Activated T-cell treated with anti-CD3 and anti-CD28 coated beads, Interleukin-2, amount 50 U/mL, for 4 hours (primary cell): Measurements from ENCODE around the gene MPZ. TPM values are rescaled to one million over a fixed set of nuclear protein-coding genes. Genes with fewer than 3 reads are reported as not detected.
"Not testable (repeated sequence)": the region's sequence is repeated elsewhere in the genome, so short reads cannot be mapped to it uniquely, and the experiment has no call there.

Experiments used
- ATAC-seq, 2 donors: fragments of 200-7000 bp; cut with Tn5 transposase; one replicate each; pipeline ENCODE4 v1.10.0; 2021
- DNase-seq: peaks from one replicate; pipeline ENCODE4 v3.0.0-alpha.2; 2020
- H3K27me3 Mint-ChIP-seq: one replicate; pipeline ENCODE4 v1.8.0; 2021; ENCODE audit warnings: low read depth, mixed read lengths
- H3K36me3 Mint-ChIP-seq: one replicate; pipeline ENCODE4 v1.8.0; 2022; ENCODE audit warnings: mixed read lengths; ENCODE audit not compliant: insufficient read depth
- H3K4me1 Mint-ChIP-seq: one replicate; pipeline ENCODE4 v1.8.0; 2021; ENCODE audit warnings: low read depth, mixed read lengths
- H3K4me3 Mint-ChIP-seq: one replicate; pipeline ENCODE4 v1.8.0; 2021; ENCODE audit warnings: mild to moderate bottlenecking, moderate library complexity, mixed read lengths
- H3K9me3 Mint-ChIP-seq: one replicate; pipeline ENCODE4 v1.8.0; 2021; ENCODE audit warnings: mixed read lengths
- total RNA-seq, 3 donors: library from RNA; stranded (reverse); gene quantifications; one replicate each; pipeline ENCODE4 v1.2.1, GENCODE V29; 2021

MPZ gene
- total RNA-seq, 3 donors from 2014 or later, result 0.83 to 2.0 (median 1.1) TPM

DNA sequence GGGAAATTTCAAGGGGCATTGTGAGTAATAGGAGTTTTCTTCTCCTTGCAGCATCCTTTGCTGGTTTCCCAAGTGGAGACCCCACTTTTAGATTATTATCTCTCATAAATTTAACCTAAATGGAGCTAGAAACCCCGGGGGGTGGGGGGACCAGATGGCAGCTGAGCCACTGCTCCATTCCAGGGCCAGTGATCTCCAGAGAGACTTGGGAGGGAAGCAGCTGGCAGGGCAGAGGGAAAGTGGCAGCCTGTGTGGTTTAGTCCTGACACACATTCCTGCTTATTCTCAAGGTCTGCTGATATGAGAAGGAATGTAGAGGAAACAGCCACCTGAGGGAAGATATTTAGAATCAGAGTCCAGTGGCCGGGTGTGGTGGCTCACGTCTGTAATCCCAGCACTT, 34.9 kb downstream of the MPZ start:
- Mint-ChIP-seq H3K27me3 (peaks cover 13% of the 10 kb centered on the region), H3K36me3 (no peaks in the 10 kb centered on the region), H3K4me3 (no peak overlapping the region), H3K9me3 (no peaks in the 10 kb centered on the region), H3K4me1 (no peaks in the 10 kb centered on the region)
- no peak for DNase-seq
- ATAC-seq, result no peak

DNA sequence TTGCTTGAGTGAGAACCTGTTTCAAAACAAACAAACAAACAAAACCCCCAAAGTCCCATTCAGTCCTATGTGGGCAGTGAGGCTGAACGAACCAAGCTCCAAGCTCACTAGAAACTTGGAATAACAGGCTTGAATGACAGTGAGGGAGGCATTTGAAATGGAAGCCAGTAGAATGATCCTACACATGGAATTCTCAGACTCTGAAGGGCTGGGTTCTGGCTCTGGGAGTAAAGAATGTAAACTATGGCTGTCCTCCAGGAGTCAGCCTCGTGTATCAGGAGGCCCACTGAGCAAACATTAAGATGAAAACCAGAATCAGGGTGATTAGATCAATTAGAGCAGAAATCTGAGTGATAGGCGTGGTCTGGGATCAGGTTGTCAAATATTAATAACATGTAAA, 36.4 kb downstream of the MPZ start:
- no peak overlapping the region for H3K4me3 Mint-ChIP-seq
- ATAC-seq (no peak), DNase-seq (no peak)
- no peaks in the 10 kb centered on the region for H3K9me3 Mint-ChIP-seq
- H3K4me1 Mint-ChIP-seq, result no peaks in the 10 kb centered on the region
- H3K36me3 Mint-ChIP-seq, result no peaks in the 10 kb centered on the region
- H3K27me3 Mint-ChIP-seq, result peaks cover 13% of the 10 kb centered on the region

DNA sequence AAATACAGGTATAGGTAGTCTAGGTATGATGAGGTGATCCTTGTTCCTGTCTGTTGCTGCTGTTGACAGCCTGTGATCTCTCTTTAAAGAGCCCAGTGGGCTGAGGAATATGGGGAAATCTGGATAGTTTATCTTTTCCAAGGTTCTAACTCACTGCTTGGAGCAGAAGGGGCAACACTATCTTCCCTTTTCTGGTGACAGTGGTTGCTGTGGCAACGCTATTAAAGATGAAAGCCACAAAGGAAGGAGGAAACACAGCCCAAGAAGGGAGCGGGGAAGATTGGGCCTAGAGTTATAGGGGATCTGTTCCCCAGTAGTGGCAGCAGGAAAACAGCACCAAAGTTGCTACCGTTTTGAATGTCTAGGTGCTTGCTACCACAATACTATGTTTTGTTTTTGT, 42.4 kb downstream of the MPZ start:
- ATAC-seq, result no peak
- peaks cover 2% of the 10 kb centered on the region for H3K4me1 Mint-ChIP-seq
- no peaks in the 10 kb centered on the region for H3K9me3 Mint-ChIP-seq
- no peak for DNase-seq
- H3K4me3 Mint-ChIP-seq, result no peak overlapping the region
- peaks cover 23% of the 10 kb centered on the region for H3K27me3 Mint-ChIP-seq
- H3K36me3 Mint-ChIP-seq, result no peaks in the 10 kb centered on the region

DNA sequence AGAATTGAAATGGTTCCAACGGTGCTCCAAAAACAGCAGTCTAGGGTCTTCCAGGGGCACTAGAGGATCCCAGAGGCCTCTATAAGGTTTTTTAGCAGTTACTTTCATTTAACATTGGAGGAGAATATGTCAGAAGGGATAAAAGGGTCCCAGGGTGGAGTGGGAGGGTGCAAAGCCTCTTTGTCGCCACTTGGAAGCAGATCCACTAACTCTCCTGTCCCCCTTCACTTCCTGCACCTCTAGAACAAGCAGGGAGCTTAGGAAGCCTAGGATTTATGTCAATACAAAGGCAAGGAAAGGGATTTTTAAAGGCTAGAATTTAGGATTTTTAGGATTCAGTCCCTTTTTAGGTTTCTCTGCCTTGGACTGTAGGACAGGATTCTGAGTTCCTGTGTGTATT, 42.9 kb downstream of the MPZ start:
- Mint-ChIP-seq H3K4me1 (peaks cover 2% of the 10 kb centered on the region), H3K27me3 (peaks cover 22% of the 10 kb centered on the region), H3K36me3 (no peaks in the 10 kb centered on the region), H3K4me3 (no peak overlapping the region), H3K9me3 (no peaks in the 10 kb centered on the region)
- ATAC-seq (no peak), DNase-seq (no peak)

DNA sequence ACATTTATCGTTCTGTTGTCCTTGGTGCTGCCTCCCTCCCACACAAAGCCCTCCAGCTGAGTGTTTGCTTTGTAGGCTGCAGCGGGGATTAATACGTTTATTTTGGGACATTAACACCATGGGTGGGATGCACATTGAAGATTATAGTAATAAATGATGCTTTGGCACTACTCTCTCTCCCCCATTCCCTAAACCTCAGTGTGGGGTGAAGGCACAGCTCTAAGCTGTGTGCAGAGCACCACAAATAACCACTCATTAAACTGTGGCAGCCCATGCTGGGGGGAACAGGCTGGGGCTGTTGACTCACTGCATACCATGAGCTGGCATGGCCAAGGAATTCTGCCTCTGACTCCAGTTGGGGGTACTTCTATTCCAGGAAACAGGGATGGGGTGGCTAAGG, 43.6 kb downstream of the MPZ start:
- no peak overlapping the region for H3K4me3 Mint-ChIP-seq
- DNase-seq (no peak), ATAC-seq (no peak)
- peaks cover 26% of the 10 kb centered on the region for H3K27me3 Mint-ChIP-seq
- H3K36me3 Mint-ChIP-seq, result no peaks in the 10 kb centered on the region
- peaks cover 2% of the 10 kb centered on the region for H3K4me1 Mint-ChIP-seq
- H3K9me3 Mint-ChIP-seq, result no peaks in the 10 kb centered on the region

DNA sequence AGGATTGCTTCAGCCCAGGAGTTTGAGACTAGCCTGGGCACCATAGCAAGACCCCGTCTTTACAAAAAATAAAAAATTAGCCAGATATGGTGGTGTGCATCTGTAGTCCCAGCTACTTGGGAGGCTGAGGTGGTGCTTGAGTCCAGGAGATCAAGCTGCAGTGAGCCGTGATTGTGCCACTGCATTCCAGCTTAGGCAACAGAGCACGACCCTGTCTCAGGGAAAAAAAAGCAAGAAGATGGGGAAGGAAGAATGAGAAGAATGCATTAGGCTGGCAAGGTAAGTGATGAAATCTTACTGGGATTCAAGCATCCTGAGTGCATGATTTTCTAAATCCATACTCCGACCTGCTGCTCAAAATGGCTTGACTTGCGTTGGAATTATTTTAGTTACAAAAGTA, 44.5 kb downstream of the MPZ start:
- no peaks in the 10 kb centered on the region for H3K36me3 Mint-ChIP-seq
- no peak for DNase-seq
- H3K4me1 Mint-ChIP-seq, result peaks cover 2% of the 10 kb centered on the region
- no peaks in the 10 kb centered on the region for H3K9me3 Mint-ChIP-seq
- ATAC-seq, result no peak
- H3K4me3 Mint-ChIP-seq, result no peak overlapping the region
- H3K27me3 Mint-ChIP-seq, result peaks cover 32% of the 10 kb centered on the region

DNA sequence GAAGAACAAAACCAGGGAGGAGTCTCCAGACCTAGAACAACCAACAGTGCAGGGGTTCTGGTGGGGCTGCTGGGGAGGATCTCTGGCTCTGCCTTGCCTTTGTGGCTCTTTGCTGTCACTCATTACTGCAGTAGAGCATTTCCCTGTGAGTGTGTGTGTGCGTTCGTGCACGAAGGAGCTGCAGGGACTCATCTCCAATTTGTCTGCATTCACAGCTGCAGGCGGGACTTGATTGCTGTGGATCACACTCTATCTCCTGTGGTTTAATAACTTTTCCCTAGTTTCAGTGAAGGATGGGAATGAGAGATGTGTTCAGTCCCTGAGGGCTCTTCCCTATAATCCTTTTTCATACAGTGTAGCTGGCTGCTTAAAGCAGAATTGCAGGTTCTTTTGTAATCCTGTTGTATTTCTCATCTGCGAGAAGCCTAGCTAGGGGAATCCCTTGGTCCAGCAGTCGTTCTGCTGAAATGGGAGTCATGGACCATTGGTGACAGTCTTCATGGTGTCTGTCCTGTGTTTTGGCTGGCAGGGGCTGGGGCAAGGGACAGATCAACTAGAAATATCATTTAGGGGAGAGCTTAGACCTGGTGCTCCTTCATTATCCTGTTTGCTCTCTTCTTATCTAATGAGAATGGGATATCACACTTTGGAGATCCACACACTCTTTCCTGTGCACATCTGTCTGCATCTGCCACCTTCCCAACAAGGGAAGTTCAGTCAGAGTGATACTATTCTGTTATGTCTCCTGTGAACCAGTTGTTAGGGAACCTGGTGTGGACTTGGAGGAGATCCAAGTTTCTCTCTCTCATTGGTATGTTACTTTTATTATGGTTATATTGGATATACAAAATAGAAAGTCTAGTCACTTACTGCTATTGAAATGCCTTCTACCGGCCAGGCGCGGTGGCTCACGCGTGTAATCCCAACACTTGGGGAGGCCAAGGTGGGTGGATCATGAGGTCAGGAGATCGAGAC, 48.2 kb downstream of the MPZ start:
- H3K27me3 Mint-ChIP-seq, result peaks cover 59% of the 10 kb centered on the region
- DNase-seq (no peak), ATAC-seq (no peak)
- peaks cover 18% of the 10 kb centered on the region for H3K9me3 Mint-ChIP-seq
- H3K4me1 Mint-ChIP-seq, result peaks cover 12% of the 10 kb centered on the region
- no peak overlapping the region for H3K4me3 Mint-ChIP-seq
- H3K36me3 Mint-ChIP-seq, result peaks cover 3% of the 10 kb centered on the region

DNA sequence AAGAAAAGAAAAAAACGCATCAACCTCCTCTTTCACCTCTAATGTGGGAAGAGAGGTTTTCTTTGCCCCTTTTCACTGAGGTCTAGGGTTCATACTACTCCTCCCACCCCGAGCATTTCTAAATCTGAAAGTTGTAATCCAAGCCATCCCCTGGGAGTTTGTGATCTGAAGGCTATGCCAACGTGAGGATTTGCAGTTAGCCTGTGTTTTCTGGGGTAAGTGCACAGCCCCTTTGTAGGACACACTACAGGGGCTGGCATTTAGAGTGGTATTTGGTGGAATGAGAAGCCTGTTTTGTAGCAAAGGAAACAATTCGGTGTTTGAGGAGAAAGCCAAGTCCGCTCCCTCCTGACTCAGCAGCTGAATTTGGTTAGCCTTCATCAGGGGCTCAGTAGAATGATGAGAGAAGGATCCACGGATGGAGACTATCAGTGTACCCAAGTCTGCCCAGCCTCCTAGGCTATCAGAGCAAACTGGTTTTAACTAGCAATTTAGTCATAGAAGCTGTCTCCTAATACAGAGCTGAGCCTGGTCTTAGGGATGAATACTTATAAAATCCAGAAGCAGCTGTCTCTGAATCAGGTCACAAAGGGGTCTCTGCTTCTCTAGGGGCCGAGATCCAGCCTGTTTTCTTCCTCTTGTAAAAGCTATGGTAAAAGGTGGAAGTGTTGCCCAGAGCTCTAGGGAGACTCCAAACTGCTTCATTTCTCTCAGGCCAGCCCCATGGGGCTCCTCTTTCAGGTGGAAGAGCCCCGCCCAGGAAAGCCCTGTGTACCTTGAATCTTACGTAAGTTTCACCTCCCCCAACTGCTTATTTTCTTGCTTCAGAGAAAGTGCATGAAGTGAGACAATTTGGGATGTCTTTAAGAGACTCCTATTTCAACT, 49.1 kb downstream of the MPZ start:
- ATAC-seq, result no peak

DNA sequence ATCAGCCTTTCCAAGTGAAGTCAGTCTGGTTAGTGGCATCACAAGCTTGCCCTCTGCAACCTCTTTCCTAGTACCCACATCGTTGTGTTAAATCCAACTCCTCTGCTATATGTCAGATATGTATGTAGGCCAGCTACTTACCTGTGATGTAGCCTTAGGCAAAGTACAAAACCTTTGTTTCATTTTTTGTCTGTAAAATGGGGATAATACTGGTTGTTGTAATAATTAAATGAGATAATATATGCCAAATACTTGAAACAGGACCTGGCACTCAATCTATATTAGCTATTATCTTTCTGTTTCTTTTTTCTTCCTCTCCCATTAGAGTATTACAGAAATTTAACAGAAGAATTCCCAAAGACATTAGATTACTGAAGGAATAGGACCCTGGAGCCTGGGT, 50.0 kb downstream of the MPZ start:
- H3K27me3 Mint-ChIP-seq, result peaks cover 53% of the 10 kb centered on the region
- peaks cover 12% of the 10 kb centered on the region for H3K4me1 Mint-ChIP-seq
- no peak for DNase-seq
- H3K9me3 Mint-ChIP-seq, result peaks cover 24% of the 10 kb centered on the region
- peaks cover 3% of the 10 kb centered on the region for H3K36me3 Mint-ChIP-seq
- H3K4me3 Mint-ChIP-seq, result no peak overlapping the region
- no peak for ATAC-seq

More for the DNA sequence above, 49.1 kb downstream of the MPZ start:
- Mint-ChIP-seq H3K27me3 (peaks cover 59% of the 10 kb centered on the region), H3K9me3 (peaks cover 21% of the 10 kb centered on the region), H3K36me3 (peaks cover 3% of the 10 kb centered on the region), H3K4me1 (peaks cover 12% of the 10 kb centered on the region), H3K4me3 (no peak overlapping the region)
- no peak for DNase-seq

DNA sequence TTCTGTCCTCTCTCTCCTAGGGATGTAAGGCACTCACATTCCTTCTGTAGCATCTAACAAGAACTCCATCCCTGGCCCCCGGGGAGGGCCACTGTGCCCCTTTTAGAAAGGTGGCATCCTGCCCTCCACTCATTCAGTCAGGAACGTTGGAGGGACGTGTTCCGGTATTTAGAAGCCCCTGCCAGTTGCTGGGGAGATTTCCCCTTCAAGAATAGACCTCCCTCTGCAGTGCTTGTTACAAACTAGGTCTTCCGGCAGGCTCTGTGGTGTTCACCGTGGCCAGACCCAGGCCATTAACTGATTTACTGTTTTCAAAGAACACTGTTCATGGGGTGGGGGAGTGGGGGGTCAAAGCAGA, 50.4 kb downstream of the MPZ start:
- DNase-seq (no peak), ATAC-seq (no peak)
- peaks cover 3% of the 10 kb centered on the region for H3K36me3 Mint-ChIP-seq
- peaks cover 51% of the 10 kb centered on the region for H3K27me3 Mint-ChIP-seq
- H3K9me3 Mint-ChIP-seq, result peaks cover 24% of the 10 kb centered on the region
- peak overlapping the region; percentile 22 for H3K4me3 Mint-ChIP-seq
- H3K4me1 Mint-ChIP-seq, result peaks cover 12% of the 10 kb centered on the region

DNA sequence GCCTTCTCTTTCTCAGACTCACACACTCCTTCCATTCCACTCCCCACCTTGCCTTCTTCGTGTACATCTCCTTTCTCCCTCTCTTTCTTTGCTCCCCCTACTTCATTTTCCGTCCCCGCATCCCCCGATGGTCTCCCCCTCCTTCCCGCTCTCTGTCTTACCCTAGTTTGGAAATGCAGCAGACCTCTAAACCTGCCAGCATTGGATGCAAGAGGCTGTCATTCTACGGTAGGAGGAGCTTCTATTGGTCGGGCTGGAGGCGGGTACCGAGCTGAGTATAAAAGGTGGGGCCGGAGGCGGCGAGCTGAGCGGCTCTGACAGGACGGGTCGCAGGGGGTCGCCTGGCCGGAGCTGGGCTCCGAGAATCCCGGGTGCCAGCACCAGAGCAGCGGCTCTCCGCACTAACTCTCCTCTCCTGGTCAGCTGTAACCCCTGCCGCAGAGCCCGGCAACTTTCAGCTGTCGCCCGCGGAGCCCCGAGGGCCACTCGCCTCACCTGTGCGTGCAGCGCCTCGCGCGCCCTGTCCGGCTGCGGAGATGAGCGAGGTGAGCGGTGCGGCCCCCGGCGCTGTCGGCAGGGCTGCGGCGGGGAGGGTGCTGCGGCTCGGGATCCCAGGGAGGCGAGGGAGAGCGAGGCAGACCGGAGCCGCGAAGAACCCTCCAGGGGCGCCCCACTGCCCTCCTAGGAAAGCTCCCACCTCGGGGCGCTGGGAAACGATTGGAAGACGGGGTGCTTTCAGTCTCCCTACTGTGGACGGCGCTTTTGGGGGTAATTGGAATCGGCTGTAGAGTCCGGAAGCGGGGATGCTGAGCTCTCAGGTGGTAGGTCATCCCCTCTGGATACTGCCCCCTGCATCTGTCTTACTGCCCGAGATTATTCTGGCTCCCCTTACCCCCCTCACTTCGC, 51.1 kb downstream of the MPZ start, which contains the start of gene PCP4L1:
Gene PCP4L1, plus strand, starts transcription at position 307 of the 906 bp plus-strand sequence. Its CDS starts 230 bp downstream, at position 537.
- H3K4me3 Mint-ChIP-seq, result peak within 1 kb of the TSS; percentile 46
- H3K27me3 Mint-ChIP-seq, result peaks cover 51% of the 10 kb centered on the region
- peak; percentile 97 to 98 for ATAC-seq
- H3K36me3 Mint-ChIP-seq, result peaks cover 3% of the 10 kb centered on the region
- peak; percentile 9 for DNase-seq
- peaks cover 12% of the 10 kb centered on the region for H3K4me1 Mint-ChIP-seq
- H3K9me3 Mint-ChIP-seq, result peaks cover 24% of the 10 kb centered on the region

DNA sequence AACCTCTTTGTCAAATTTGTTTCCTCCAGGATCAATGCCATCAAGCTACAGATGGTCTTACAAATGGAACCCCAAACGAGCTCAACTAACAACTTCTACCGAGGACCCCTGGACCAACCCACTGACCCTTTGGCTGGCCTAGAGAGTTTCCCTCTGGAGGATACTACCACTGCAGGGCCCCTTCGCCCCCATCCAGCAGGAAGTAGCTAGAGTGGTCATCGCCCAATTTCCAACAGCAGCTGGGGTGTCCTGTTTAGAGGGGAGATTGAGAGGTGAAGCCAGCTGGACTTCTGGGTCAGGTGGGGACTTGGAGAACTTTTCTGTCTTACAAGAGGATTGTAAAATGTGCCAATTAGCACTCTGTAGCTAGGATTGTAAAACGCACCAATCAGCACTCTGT, 52.7 kb downstream of the MPZ start:
- H3K9me3 Mint-ChIP-seq, result peaks cover 24% of the 10 kb centered on the region
- H3K27me3 Mint-ChIP-seq, result peaks cover 45% of the 10 kb centered on the region
- peaks cover 12% of the 10 kb centered on the region for H3K4me1 Mint-ChIP-seq
- ATAC-seq, H3K36me3 Mint-ChIP-seq, DNase-seq, H3K4me3 Mint-ChIP-seq: not testable (repeated sequence)

DNA sequence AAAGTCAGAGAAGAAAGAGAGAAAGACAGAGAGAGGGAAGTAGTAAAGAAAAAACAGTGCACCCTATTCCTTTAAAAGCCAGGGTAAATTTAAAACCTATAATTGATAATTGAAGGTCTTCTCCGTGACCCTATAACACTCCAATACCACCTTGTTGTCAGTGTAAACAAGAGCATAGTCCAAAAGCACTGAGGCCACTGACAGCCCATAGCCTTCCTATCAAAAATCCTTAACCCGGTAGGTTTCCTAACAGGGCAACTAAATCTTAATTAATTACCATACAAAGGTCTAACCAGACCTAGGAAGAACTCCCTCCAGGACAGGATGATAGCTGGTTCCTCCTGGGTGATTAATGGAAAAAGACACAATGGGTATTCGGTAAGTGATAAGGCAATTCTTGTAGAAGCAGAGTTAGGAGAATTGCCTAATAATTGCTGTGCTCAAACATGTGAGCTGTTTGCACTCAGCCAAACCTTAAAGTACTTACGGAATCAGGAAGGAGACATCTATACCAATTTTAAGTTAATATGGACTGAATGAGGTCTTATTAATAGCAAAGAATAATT, 53.7 kb downstream of the MPZ start:
- H3K4me1 Mint-ChIP-seq, result peaks cover 12% of the 10 kb centered on the region
- peaks cover 24% of the 10 kb centered on the region for H3K9me3 Mint-ChIP-seq
- not testable (repeated sequence) for DNase-seq, ATAC-seq, H3K4me3 Mint-ChIP-seq, H3K36me3 Mint-ChIP-seq
- H3K27me3 Mint-ChIP-seq, result peaks cover 34% of the 10 kb centered on the region
